Astrocyte (in vitro differentiated cells and primary cell): Measurements from ENCODE around the gene ANKDD1A.

Experiments used
- CTCF ChIP-seq: IDR thresholded peaks from 2 replicates; pipeline ENCODE4 v1.5.1; 2011; ENCODE audit warnings: low read depth, mild to moderate bottlenecking, inconsistent platforms, low read length, moderate library complexity; ENCODE audit not compliant: insufficient read depth
- EZH2 ChIP-seq: IDR thresholded peaks from 2 replicates; pipeline ENCODE4 v1.6.1; 2012; ENCODE audit warnings: mild to moderate bottlenecking, low read length, inconsistent platforms; ENCODE audit not compliant: insufficient read depth

- no peak for TF ChIP-seq CTCF
- no peak for TF ChIP-seq EZH2
Observed at GRCh38 chr15:64921711-64922110, 10.0 kb downstream of the ANKDD1A start.
